Posterior cingulate gyrus (tissue), 11 donors: ENCODE results near the gene MREG.
"Not testable (repeated sequence)": the region's sequence is repeated elsewhere in the genome, so short reads cannot be mapped to it uniquely, and the experiment has no call there.

Experiments
- DNase-seq, 10 donors: peaks; one replicate each; pipeline versions ENCODE4 v3.0.0 to v3.0.0-alpha.2; 2020 to 2021; ENCODE audit warnings: mixed read lengths in 3 of 10
- intact Hi-C: fragments of 100-400 bp; cut with DNase I; formaldehyde crosslinking; loops from one replicate; pipeline ENCODE4 v1.15.1; 2023

Gene MREG

DNA sequence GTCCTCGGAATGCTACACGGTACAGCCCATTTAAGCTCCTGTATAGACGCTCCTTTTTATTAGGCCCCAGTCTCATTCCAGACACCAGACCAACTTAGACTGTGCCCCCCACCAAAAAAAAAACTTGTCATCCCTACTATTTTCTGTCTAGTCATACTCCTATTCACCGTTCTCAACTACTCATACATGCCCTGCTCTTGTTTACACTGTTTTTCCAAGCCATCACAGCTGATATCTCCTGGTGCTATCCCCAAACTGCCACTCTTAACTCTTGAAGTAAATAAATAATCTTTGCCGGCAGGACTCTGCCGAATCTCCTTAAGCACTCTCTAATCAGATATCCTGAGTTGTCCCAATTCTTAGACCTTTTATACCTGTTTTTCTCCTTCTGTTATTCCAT, 86.4 kb downstream of the MREG start:
- DNase-seq, intact Hi-C loops: not testable (repeated sequence)

DNA sequence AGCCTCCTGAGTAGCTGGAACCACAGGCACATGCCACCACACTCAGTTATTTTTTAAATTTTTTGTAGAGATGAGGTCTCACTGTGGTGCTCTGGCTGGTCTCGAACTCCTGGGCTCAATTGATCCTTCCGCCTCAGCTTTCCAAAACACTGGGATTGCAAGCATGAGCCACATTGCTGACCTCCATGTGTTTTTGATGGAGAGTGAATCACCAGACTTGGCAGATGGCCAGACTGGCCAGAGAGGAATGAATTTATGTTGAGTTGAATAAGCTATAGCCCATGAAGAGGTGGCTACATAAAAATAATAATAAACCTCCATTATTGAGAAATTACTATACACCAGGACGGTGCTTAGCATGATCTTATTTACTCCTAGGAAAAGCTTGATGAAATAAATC, 91.5 kb downstream of the MREG start:
- intact Hi-C loops, result no loop called here
- DNase-seq, result no peak

DNA sequence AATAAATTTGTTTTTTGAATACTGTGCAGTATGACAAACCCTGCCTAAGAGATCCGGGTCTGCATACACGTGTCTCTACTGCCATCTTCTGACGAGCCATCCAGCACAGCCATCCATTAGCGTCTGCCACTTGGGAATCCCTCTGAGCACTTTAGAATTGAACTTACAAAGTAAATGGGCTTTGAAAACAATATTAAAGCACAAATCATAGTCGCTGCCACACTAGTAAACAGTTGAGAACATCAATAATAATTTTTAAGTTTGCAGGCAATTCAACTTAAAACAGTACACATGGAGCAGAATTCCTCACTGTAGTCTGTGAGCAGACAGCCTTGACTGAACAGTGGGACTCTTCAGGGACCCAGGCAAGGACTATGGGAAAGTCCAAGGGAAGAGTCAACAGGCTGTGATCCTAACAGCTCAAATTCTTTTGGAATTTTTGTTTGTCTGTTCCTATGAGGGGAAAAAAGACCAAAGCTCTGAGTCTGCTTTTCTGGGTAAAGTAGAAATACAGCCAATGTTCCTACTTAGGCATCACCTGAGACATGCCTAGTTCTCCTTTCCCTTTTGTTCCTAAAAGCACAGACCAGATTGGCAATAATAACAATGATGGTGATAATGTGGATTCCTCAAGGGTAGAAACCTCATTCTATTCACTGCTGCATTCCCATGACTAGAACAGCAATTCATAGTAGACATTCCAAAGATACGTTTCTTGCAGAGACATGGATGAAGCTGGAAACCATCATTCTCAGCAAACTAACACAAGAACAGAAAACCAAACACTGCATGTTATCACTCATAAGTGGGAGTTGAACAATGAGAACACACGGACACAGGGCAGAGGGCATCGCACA, 92.9 kb downstream of the MREG start:
- peak; percentile 38 to 95 (median 74) for DNase-seq
- intact Hi-C loops, result loop anchor here (1.0 kb wide), 1 partner anchor 466 kb away; no protein-coding TSS in a partner anchor

DNA sequence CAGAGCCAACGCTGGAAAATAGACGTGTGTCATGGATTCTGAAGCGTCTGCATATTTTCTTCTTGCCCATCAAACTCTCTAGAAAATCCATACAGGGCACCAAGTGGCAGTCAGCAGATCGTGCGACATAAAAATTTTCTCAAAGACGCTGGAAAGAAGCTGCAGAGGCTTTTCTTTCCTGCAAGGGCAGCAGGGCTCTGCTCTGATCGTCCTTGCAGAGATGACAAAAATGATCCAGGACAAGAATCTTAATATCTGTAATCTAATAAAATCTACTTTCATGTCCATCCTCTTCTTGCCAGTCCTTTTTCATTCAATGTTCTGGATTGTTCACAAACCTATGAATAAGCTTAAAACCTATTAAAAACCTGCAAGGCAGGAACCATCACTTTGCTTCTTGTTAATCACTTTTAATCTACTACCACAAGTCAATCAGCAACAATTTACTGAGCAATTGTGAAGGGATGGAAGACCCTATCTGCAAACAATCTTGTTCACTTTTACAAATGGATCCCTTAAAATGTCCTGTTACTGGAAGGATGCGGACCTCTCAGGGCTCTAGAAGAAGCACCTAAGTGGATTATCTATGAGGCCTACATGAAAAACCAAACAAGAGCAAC, 93.6 kb downstream of the MREG start:
- intact Hi-C loops, result loop anchor here (1.0 kb wide), 1 partner anchor 465 kb away; no protein-coding TSS in a partner anchor
- no peak for DNase-seq

DNA sequence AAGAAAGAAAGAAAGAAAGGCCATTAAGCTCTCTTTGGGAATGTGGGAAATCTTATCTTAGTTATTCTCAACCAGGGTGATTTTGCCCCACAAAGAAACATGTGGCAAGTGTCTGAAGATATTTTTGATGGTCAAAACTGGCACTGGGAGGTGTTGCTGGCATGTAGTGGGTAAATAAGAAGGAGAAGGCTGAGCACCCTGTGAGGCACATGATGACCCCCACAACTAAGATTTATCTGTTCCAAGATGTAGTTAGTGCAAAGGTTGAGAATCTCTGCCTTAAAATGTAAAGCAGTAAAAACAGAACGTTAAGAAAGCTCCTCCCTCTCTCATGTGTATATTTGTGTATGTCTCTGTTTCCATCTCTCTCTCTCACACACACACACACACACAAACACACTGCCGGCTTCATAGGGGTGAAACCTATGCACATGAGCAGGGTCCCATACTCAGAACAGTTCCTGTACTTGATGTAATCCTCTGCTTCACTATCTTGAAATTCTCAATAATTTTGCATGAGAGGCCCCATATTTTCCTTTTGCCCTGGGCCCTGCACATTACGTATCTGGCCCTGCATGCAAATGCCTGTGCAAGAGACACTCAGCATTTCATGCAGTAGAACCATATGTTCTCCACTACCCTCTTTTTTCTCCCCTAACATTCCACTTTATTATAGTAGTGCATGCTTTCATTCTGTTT, 94.3 kb downstream of the MREG start:
- DNase-seq, result no peak
- intact Hi-C loops, result no loop called here

DNA sequence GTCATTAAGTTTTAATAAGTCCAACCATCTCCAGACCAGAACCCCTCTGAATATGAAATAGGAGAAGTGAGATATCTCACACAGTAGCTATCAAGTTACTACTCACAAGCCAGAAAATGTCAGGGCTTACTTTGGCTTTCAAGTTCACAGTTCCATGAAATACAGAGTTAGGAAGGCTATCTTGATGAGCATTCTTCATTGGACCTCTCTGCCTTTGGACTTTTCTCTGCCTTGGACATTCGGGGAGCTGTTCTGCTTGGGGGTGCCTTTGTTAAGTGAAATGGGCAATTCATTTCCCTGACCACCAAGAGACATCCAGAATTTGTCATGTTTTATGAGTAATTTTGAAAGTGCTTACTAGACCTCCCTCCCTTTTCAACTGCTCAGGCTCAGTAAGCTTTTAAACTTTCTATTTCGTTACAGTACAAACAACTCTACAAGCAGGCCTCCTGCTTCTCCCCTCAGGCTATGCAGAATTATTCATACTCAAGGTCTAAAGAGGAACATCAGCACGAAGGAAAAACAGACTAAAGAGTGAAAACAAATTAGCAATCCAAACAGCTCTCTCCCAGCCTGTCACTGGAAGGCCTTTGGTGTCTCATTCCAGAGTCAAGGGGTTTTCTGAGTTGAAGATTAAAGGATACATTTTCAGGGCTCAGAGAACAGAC, 95.3 kb downstream of the MREG start:
- intact Hi-C loops, result no loop called here
- no peak for DNase-seq

DNA sequence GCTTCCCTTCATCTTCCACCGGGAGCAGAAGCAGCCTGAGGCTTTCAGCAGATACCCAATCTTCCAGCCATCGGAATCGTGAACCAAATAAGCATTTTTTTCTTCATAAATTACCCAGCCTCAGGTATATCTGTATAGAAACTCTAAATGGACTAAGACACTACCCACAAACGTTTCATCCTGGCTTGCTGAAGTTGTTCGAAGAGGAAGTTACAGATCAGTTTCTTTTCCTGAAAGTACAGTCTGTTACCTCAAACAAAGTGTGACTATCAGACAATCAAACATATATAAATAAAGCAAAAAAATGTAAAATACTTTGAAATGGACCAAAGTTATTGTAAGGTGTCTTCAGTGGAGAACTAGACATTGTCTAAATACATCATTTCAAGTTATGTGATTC, 97.9 kb downstream of the MREG start:
- intact Hi-C loops, result no loop called here
- DNase-seq, result no peak

DNA sequence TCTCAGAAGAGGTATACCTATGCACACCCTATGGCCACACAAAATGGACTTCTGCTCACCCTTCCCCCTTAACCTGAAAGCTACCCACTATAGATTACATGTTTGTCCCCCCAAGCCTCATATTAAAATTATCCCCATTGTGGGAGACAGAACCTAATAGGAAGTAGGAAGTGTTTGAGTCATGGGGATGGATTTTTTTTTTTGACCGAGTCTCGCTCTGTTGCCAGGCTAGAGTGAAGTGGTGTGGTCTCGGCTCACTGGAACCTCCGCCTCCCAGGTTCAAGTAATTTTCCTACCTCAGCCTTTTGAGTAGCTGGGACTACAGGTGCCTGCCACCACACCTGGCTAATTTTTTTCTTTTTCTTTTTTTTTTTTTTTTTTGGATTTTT, 98.6 kb downstream of the MREG start:
- no peak for DNase-seq
- intact Hi-C loops, result no loop called here

DNA sequence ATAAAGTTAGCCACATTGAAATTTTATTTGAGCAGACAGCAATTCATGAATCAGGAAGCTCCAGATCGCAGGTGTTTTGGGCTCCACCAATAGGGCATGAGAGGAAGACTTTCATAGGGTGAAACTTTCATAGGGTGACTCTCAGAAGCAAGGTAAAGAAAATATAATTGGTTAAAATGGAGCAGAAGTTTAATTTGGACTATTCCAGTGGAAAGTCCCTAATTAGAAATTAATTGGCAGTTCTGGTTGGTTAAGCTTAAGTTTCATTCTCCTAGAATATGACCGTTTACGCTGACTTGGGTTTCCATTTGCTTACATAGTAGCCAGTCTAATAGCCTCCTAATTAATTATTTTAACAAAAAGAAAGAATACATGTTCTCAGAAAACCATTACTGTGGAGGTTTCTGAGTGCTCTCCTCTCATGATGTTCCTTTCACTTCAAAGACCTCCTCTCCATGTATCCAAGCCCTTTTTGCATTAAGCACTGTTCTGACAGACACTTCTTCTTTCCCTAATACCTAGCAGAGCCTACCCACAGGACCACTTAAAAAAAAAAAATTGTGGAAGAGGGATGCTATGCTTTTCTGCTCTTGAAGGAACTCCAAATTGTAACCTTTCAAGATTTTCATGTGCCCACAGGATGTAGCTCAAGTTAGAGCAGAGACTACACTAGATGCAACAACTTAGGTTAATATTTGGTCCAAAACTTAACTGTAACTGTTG, 99.1 kb downstream of the MREG start:
- intact Hi-C loops, result no loop called here
- DNase-seq, result no peak

DNA sequence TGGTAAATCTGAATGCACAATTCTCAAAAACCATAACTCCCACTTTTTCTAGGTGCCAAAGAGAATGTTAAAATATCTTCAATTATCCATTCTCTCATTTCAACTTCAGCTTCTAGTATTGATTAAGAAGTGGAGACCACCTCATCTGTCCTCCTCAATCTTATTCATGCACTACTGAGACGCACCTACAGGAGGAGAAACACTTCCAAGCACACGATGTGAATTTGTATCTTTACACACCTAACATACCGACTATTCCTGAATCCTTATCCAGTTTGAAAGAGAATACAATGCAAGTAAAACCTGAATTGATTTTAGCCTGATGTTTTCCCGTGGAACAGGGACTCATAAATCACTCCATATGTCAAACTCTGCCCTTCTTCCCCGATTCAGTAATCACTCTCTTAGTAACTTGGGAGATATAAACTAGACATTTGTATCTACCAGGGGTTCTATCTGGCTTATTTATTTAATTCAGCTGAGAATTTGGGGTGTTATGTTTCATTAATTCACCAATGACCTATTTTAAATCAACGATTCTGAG, 101.0 kb downstream of the MREG start:
- intact Hi-C loops, result no loop called here
- DNase-seq, result no peak

DNA sequence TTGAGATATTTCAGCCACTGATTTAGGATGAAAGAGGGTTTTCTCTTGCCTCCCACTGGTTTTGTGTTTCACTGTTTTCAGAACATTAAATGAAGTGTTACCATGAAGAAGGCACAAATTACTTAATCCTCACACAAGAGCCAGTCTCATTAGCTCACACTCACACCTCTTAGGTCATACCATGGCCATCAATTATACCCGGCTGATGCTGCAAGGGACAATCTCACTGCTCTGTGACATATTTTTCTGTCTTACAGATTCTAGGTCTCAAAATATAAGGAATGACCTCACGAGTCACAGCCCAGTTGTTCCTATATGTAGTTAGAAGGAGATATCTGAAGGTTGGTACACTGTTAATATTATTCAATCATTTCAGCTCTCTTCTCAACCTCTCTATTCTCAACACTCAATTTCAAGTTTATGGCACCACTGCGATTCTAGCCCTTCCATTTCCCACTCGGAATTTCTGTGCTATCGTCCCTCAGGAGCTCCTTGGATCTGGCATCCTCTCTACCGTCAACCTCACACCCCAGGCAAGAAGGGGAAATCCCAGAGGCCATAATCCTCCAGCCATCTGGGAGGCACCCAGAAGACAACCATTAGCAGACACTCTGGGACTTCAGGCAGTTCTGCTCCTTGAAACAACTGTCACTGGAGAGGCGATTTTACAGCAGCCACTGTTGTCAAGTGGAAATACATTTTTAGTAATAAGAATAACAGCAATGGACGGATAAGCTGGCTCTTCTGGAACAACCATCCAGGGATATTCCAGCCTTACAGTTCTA, 101.9 kb downstream of the MREG start:
- intact Hi-C loops, result no loop called here
- DNase-seq, result no peak

DNA sequence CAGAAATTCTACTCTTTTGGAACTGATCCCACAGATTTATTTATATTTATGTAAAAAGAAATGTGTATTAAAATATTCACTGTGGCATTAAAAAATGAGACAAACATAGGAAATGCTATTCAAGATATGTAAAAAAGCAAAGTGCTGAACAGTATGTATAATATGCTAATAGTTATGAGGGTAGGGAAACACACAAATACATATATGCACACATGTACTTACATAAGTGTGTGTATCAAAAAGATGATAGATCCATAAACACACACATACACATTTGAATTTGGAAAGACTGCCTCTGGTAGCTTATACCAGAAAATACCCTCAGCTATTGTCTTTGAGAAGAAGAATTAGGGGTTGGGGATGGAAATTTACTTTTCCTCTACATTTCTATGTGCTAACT, 103.2 kb downstream of the MREG start:
- intact Hi-C loops, result no loop called here

DNA sequence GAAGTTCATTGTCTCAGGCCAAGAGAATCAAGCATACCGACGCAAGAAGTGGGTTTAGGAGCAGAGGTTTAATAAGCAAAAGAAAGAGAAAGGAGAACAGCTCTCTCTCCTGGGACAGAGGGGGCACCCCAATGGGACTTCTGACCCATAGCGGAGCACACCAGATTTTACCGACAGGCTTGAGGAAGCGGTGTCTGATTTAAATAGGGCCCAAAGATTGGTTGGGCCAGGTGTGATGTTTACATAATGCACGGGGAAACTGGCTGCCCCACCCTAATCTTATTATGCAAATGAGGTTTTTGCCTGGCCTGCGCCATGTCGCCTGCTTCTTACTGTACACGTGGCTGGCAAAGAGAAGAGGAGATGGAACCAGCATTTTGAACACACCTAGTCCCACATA, 106.2 kb downstream of the MREG start:
- no peak for DNase-seq
- intact Hi-C loops, result no loop called here

More for the DNA sequence above, 103.2 kb downstream of the MREG start:
- DNase-seq, result no peak

DNA sequence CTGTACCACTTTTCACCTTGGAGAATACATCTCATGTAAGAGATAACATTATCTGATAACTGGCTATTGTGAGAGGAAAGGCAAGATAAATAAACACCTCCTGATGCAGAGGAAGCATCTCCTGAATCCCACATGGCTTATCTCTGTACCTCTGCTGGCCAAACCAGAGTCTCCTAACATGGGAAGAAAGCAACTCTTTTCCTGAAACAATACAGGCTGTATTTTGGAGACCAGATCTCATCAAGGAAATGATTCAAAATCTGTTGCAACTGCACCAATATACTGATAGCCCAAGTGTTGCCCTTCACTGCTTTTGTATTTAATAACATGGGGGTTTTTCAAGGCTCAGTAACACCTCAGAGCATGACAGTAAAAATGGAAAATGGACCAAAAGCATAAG, 106.9 kb downstream of the MREG start:
- intact Hi-C loops, result no loop called here
- DNase-seq, result no peak

DNA sequence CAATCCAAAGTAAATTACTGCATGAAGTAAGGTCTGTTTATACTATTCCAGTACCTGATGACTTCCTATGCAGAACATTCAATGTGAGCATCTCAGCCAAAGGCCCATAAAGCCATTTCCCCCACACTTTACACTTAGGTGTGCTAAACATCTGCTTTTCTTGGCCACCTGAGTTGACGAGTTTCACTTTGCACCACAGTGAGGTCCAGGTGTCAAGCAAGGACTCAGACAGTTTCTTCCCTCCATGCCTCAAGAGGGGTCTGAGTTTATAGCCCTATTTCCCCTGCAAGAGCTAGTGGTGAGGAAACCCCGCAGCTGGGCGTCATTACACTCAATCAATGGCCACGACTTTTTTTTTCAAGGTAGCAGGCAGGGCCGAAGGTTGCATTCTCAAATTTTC, 107.7 kb downstream of the MREG start:
- intact Hi-C loops, result no loop called here
- DNase-seq, result no peak

DNA sequence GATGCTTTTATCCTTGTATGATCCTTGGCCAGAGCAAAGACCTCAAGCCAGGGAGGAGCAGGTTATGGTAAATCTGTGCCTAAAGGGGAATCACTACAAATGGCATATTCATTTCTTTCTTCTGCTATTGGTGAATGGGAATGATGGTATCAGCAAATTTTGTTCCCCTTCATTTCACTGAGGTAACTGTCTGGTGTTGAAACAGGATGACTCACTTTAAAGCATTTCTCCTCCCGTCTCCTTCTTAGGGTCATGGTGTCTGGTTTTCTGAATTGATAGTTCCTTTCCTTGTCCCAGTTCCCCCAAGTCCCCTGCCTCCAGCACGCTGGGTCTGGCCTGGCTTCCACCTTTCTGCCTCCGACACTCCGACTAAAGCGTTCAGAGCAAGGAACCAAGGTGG, 109.2 kb downstream of the MREG start:
- intact Hi-C loops, result no loop called here
- no peak for DNase-seq

DNA sequence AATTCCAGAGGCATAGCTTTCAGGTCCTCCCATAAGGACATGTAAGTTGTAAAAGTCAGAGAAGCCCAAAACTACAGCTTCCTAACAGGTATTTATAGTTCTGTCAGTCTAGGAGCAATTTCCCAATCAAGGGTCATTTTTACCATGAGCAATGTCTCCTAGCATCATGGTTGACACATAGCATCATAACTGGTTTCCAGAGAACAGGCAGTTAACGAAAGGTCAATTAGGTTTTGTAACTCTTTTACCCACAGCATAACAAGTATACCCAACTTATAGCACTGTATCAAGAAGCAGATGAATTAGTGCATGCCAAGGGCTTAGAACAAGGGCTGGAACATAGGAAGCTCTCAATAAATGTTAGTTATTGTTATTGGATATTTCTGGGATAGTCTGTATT, 110.1 kb downstream of the MREG start:
- no peak for DNase-seq
- intact Hi-C loops, result no loop called here

DNA sequence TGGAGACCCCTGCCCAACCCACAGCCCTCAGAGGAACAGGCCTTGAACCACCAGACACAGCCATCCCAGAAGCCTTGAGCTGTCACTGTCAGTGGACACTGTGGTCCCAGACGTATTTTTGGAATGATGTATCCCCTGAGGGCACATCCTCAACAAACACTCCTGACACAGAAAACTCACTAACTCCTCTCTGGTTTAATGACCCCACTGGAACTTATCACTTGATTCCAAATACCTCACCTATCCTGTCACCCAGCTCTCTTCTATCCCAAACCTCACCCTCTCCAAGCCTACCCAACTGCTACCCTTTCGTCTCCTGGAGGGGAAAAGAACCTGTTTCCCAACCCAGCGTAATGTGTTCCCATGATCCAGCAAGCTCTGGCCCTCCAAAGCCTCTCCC, 111.6 kb downstream of the MREG start:
- intact Hi-C loops, result no loop called here
- DNase-seq, result no peak

DNA sequence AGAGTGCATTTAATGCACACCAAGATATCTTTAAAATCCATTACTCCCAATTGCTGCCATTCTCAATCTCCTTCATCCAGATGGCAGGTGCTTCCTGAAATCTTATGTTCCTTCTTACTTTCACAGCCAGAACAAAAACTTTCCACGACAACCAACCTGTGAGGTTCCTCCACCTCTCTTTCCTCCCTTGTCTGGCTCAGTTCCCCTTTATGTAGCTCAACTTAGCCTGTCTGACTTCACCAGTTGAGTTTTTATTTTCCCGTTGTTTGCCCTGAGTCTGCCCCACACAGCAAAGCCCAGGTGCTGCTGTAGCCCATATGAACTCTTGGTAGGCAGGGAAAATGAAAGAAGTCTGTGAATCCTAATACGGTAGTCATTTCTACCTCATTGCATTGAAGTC, 112.5 kb downstream of the MREG start:
- intact Hi-C loops, result no loop called here
- DNase-seq, result no peak
